NCI-H460 (cell line): ENCODE results near the gene CCND1. TPM values are rescaled to one million over a fixed set of nuclear protein-coding genes. Genes with fewer than 3 reads are reported as not detected.

Source experiments
- DNase-seq: peaks from one replicate; pipeline ENCODE4 v3.0.0-alpha.2; 2016; ENCODE audit warnings: low read depth; ENCODE audit errors: extremely low read depth
- total RNA-seq: library from RNA; depleted of rRNA; stranded (reverse); fragments of >200 nt; shearing (Covaris generic); gene quantifications from 2 replicates; pipeline ENCODE4 v1.2.3, GENCODE V29; 2014

Gene CCND1
- total RNA-seq, 1 experiment from 2014 or later: 63.6 TPM

DNA sequence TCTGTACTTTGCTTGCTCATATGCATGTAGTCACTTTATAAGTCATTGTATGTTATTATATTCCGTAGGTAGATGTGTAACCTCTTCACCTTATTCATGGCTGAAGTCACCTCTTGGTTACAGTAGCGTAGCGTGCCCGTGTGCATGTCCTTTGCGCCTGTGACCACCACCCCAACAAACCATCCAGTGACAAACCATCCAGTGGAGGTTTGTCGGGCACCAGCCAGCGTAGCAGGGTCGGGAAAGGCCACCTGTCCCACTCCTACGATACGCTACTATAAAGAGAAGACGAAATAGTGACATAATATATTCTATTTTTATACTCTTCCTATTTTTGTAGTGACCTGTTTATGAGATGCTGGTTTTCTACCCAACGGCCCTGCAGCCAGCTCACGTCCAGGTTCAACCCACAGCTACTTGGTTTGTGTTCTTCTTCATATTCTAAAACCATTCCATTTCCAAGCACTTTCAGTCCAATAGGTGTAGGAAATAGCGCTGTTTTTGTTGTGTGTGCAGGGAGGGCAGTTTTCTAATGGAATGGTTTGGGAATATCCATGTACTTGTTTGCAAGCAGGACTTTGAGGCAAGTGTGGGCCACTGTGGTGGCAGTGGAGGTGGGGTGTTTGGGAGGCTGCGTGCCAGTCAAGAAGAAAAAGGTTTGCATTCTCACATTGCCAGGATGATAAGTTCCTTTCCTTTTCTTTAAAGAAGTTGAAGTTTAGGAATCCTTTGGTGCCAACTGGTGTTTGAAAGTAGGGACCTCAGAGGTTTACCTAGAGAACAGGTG is 11.1 kb downstream of the CCND1 start:
- no peak for DNase-seq

DNA sequence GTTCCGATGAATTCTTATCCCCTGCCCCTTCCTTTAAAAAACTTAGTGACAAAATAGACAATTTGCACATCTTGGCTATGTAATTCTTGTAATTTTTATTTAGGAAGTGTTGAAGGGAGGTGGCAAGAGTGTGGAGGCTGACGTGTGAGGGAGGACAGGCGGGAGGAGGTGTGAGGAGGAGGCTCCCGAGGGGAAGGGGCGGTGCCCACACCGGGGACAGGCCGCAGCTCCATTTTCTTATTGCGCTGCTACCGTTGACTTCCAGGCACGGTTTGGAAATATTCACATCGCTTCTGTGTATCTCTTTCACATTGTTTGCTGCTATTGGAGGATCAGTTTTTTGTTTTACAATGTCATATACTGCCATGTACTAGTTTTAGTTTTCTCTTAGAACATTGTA is 12.0 kb downstream of the CCND1 start:
- DNase-seq: no peak

DNA sequence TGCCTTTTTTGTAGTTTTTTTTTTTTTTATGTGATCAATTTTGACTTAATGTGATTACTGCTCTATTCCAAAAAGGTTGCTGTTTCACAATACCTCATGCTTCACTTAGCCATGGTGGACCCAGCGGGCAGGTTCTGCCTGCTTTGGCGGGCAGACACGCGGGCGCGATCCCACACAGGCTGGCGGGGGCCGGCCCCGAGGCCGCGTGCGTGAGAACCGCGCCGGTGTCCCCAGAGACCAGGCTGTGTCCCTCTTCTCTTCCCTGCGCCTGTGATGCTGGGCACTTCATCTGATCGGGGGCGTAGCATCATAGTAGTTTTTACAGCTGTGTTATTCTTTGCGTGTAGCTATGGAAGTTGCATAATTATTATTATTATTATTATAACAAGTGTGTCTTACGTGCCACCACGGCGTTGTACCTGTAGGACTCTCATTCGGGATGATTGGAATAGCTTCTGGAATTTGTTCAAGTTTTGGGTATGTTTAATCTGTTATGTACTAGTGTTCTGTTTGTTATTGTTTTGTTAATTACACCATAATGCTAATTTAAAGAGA is 12.5 kb downstream of the CCND1 start:
- no peak for DNase-seq

DNA sequence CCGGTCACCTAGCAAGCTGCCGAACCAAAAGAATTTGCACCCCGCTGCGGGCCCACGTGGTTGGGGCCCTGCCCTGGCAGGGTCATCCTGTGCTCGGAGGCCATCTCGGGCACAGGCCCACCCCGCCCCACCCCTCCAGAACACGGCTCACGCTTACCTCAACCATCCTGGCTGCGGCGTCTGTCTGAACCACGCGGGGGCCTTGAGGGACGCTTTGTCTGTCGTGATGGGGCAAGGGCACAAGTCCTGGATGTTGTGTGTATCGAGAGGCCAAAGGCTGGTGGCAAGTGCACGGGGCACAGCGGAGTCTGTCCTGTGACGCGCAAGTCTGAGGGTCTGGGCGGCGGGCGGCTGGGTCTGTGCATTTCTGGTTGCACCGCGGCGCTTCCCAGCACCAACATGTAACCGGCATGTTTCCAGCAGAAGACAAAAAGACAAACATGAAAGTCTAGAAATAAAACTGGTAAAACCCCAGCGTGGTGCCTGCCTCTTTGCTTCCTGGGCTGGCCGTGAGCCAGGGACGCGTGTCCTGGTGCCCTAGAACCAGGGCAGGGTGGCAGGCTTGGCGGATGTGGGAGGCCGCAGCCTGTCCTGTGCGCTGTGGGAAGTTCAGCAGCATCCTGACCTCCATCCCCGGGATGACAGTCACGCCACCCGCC is 13.2 kb downstream of the CCND1 start:
- DNase-seq: no peak

DNA sequence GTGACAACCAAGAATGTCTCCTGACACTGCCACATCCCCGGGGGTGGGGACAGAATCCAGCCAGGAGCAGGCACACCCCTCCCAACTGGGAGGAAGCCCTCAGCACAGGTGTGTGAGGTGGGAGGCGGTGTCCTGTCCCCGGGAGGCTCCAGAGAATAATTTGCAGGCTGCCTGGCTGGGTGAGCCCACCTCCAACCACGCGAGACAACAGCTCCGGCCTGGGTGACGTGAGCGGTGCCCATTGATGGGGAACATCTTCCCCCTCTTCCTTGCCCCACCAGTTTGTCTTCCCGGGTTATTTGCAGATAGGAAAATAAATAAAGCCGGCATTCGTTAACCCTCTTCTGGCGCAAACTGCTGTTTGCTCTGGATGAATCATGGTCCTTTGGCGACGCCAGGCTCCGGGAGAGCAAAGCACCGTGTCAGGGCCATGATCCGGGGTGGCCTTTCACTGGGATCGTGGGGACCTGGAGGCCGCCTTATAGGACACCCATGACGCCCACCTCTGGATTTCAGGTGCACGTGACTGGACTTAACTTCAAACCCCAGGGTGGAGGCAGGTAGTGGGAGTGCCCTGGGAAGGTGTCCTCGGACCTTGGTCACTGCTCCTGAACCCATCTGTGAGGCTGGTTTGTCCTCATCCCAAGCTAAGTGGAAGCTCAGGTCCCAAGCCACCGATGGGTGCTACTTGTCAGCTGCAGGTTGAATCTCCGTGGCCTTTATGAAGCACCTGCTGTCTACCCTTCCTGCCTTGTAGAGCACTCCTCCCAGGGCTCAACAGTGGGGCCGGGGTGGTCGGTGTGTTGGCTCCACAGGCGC is 13.9 kb downstream of the CCND1 start:
- no peak for DNase-seq

DNA sequence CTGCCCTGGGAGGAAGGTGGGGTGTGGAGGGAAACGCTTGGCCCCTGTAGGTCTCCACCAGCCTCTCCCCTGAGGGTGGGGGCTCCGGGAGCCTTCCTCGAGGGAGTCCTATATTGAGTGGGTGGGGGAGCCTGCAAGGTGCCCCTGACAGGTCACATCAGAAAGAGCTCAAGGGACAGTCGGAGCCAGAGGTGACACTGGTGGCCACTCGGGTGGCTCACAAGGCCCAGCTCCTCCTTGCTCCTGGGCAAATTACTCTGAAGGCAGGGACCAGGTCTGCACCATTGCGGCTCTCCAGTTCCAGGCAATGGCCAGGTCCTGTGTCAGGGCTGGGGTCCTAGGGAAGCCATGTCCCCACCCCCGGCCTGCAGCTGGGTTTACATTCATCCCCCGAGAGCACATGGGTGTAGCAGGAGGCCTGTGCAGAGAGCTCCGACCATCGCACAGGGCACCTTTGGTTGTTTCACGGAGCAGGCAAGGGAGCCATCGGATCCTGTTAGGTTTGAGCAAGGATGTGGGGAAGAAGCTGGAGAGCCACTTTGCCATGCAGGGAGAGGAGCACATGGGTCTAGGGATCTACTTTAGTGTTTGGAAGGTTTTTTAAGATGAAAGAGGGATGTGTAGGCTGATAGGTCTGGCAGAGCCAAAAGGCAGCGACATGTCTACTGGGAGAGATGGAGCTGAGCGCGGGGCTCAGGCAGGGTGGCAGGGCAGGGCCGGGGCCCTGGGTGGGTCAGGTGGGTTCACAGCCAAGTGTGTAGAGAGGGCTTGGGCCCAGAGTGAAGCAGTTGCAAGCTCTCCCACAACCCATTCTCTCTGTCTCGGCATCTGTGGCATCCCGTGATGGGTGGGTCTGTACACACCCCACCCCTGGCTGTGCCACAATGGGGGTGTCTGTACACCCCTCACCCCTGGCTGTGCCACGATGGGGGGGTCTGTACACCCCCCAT is 14.8 kb downstream of the CCND1 start:
- no peak for DNase-seq

DNA sequence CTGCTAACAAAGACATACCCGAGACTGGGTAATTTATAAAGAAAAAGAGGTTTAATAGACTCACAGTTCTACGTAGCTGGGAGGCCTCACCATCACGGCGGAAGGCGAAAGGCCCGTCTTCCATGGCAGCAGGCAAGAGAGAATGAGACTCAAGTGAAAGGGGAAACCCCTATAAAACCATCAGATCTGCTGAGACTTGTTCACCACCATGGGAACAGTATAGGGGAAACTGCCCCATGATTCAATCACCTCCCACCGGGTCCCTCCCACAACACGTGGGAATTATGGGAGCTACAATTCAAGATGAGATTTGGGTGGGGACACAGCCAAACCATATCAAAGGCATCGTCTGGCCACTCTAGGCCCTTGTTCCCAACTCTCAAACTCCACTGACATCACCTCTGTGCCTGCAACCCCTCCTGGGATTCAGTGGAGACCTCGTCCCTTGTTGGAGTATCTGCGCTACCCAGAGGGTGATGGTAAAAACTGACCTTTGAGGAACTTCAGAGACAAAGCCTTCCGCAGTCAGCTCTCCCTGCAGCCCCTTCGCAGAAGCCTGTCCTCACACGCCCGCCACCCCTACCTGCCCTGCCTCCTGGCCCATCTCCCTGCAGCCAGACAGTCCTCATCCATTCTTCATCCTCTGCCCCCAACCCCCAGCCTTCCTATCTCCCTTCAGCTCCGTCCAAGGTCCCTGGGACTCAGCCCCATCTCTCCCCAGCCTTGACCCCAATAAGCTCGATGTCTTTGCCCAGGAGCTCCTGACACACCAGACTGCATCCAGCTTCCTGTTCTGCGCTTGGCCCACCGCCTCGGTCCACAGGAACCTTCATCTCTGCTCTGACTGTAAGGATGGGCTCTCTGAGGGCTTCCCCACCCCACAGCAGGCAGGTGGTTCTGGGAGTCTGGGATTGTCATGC is 15.8 kb downstream of the CCND1 start:
- no peak for DNase-seq

DNA sequence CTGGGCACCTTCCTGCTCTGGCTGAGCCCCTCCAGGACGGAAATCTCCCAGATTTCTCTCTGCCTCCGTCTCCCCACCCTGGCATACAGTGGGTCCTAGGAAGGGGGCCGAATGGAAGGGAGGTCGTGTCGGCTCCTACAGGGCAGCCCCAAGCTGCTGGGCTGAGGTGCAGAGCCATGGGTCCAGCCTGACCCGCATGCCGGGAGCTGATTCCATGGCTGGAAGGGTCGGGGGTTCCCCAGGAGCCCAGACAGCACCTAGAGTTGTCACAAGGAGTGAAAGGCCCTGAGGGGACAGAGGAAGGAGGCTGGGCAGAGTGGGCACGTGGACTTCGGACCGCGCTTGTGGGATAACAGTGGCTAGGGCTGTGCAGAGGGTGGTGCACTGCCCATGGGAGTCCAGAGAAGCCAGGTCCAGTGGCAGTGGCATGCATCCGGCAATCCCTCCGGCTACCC is 16.5 kb downstream of the CCND1 start:
- DNase-seq: no peak

DNA sequence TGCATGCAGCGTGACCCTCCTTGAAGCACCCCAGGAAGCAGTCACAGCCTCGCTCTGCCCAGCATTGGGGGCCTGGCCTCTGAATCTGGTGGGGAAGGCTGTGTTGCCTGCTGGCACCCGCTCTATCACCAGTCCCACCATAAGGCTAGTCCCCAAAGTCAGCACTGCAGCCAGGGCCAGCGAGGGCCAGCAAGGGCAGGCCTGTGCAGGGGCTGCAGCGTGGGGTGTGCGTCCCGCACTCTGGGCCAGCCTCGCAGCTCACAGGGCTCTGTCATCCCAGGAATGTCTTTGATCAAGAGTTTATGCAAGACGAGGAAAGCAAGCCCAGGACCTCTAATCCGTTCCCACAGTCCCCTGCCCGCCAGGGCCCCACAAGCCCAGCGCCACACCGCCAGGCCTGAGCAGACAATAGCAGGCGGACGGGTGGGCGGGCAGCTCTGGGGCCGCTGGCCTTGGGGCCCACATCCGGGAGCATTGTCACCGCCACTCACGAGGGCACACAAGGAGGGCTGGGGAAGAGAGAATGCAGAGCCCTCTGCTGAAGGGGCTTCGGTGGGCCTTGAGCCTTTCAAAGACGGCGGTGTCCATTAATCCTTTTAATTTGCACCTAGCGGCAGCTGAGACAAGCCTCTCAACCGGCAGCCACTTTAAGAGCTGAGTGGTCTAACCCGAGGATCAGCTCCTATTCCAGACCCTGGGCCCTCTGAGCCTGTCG is 17.1 kb downstream of the CCND1 start:
- DNase-seq: no peak

DNA sequence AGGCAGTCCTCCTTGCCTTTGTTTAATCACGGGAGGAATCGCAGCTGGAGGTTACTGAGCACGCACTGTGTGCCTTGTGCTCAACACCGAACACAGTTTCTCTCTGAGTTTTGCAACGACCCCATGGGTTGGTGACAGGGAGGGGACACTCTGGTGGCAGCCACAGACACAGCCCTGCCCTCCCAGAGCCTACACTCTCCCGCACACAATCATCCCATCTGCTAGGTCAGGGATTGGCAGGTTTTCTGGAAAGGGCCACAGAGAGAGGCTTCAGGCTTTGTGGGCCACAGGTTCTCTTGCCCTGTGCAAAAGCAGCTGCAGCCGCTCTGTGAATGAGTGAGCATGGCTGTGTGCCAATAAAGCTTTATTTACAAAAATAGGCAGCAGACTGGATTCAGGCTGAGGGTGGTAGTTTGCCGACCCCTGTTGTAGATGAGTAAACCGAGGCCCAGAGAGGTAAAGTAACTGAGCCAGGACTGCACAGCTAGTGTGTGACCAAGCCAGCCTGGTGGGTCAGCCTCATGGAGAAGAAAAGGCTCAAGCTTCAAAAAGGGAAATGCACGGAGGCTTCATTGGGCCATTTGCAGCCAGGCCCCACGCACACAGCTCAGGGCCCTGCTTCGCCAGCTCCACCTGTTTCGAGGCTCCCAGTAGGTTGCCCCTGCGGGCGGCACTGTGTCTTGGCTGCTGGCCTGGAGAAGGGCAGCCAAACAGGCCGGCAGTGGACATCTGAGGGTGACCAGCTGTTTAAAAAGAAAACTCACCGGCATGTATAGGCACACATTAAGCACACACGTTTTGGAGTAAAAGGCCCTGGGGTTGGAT is 17.9 kb downstream of the CCND1 start:
- no peak for DNase-seq

DNA sequence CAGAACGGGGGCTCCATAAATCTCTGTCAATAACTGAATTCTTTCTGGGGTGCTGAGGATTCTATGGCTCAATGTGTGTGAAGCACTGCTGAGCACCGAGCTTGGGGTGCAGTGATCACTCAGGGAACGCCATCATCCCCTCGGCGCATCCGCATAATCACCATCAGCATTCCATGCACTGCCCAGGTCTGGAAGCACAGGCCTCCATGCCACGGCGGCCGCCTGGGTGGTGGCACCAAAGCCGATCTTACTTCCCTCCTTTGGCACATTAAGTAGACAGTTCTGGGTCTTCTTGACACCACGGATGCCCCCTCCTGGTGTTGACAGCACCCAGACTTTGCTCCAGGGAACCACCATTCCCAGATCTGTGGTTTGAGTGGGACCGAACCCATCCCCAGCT is 18.6 kb downstream of the CCND1 start:
- DNase-seq: no peak

DNA sequence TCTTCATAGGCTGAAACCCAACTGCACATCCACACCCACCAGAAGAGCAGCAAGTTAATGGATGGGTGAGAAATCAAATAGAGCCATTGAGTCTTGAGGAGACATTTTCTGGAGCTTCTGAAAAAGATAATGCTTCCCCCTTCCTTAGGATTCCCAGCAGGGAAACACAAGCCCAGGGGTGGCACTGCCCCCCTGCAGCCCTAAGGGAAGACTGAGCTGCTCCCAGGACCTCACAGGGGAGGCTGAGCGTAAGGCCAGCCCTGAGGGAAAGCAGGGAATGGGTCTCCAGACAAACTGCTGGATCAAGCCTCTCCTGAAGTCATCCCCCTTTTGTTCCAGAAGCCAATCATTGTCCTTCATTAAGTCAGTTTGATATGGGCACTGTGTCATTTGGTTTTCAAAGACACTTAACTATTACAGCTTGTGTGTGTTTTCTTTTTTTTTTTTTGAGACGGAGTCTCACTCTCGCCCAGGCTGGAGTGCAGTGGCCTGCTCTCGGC is 19.1 kb downstream of the CCND1 start:
- no peak for DNase-seq

DNA sequence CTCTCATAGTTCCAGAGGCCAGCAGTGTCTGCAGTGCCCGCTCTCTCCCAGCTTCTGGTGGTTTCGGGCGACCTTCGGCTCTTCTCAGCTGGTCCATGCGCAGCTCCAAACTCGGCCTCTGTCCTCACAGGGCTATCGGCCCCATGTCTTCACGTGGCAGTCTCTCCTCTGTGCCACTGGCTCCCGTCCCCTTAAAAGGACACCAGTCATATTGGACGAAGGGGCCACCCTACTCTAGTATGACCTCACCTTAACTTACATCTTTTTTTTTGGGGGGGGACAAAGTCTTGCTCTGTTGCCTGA is 20.4 kb downstream of the CCND1 start:
- no peak for DNase-seq

DNA sequence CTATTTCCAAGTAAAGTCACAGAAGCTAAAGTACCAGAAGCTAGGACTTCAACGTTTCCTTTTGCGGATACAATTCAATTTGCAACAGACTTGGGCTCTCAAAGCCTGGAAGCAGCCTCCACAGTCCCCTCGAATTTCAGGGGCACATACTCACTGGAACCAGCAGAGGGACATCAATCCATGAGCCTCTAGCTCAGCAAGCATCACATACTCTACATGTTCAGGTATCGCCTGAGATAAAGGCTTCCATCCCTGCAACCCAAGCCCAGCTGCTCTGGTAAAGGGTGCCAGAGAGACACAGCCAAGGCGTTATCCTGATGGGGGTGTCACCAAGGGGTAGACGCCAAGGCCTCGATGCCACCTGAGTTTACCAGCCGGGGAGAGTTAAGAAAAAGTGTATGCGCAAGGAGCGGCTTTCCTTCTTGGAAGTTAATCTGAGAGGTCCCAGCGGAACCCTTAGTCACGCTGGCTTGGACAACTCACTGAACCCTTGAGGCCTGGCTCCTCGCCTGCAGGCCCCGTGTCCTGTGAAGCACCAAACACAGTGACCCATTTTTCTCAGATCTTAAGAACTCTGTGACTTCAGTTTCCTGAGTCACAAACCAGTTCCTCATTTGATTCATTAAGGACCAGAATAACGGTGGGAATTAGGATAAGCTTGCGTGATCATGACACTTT is 21.2 kb downstream of the CCND1 start:
- DNase-seq: no peak

DNA sequence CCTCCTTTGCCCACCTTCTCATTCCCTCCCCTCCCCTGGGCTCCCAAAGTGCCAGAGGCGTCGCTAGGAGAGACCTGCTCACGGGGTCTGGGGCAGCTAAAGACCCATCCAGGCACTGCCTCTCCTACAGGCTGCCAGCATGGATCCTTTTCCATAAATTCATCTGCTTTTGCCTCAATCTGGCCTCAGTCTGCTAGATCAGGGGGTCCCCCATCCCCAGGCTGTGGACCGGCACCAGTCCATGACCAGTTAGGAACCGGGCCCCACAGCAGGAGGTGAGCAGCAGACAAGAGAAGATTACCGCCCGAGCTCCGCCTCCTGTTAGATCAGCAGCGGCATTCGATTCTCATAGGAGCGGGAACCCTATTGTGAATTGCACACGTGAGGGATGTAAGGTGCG is 21.9 kb downstream of the CCND1 start:
- no peak for DNase-seq

DNA sequence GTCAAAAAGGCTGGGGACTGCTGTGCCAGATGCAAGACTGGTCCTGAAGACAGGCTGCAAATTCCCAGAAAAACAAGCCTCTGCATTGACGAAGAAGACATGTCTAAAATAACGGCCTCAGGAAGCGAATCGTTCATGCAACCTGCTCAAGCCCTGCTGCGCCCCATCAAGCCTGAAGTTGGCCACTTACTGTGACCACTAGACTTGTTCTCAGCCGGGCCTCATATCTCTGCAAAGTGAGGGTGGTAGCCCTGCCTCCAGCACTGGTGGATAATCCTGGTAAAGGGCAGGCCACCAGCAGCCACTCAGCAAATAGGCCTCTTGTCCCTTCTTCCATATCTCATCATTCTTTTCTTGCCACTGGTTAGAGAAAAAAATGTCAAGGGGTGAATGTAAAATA is 22.4 kb downstream of the CCND1 start:
- DNase-seq: no peak
